Subcutaneous abdominal adipose tissue (tissue), 5 donors: Measurements from ENCODE around the gene CCDC192.
"Not testable (repeated sequence)": the region's sequence is repeated elsewhere in the genome, so short reads cannot be mapped to it uniquely, and the experiment has no call there.

Experiments
- H3K27ac ChIP-seq: one replicate; pipeline ENCODE4 v1.7.0; 2013; ENCODE audit warnings: low read depth, mild to moderate bottlenecking, inconsistent platforms, low read length, moderate library complexity
- H3K27me3 ChIP-seq, 5 donors: one replicate each; pipeline ENCODE4 v1.7.0; 2013; ENCODE audit warnings: low read length in 5 of 5, inconsistent platforms in 1 of 5; ENCODE audit not compliant: control insufficient read depth in 5 of 5, insufficient read depth in 4 of 5
- H3K36me3 ChIP-seq, 5 donors: one replicate each; pipeline ENCODE4 v1.7.0; 2013; ENCODE audit warnings: low read length in 5 of 5; ENCODE audit not compliant: control insufficient read depth in 5 of 5, insufficient read depth in 5 of 5
- H3K4me1 ChIP-seq, 5 donors: one replicate each; pipeline ENCODE4 v1.7.0; 2013; ENCODE audit warnings: low read length in 5 of 5, mild to moderate bottlenecking in 3 of 5, moderate library complexity in 1 of 5; ENCODE audit not compliant: control insufficient read depth in 5 of 5, insufficient read depth in 5 of 5
- H3K4me3 ChIP-seq, 5 donors: one replicate each; pipeline ENCODE4 v1.7.0; 2013; ENCODE audit warnings: low read length in 5 of 5, low read depth in 1 of 5
- H3K9ac ChIP-seq, 5 donors: one replicate each; pipeline ENCODE4 v1.7.0; 2013; ENCODE audit warnings: low read length in 5 of 5, mild to moderate bottlenecking in 4 of 5, moderate library complexity in 3 of 5
- H3K9me3 ChIP-seq, 5 donors: one replicate each; pipeline ENCODE4 v1.7.0; 2013; ENCODE audit warnings: low read length in 5 of 5; ENCODE audit not compliant: control insufficient read depth in 5 of 5
- donor health status: healthy.
- donor health status: healthy.
- donor health status: healthy.
- donor health status: healthy.
- donor health status: healthy.

CCDC192 gene

GRCh38 chr5:127725673-127726072 is 22.5 kb downstream of the CCDC192 start:
- H3K4me3 ChIP-seq = no peak overlapping the region
- peaks cover 0 to 7% (median 6%) of the 10 kb centered on the region in 5 donors for H3K4me1 ChIP-seq
- H3K36me3 ChIP-seq = no peaks in the 10 kb centered on the region
- H3K9me3 ChIP-seq = peaks cover 0 to 2% (median 0%) of the 10 kb centered on the region in 5 donors
- no peak overlapping the region for H3K9ac ChIP-seq
- no peaks in the 10 kb centered on the region for H3K27me3 ChIP-seq
- H3K27ac ChIP-seq = no peak overlapping the region

- Histone ChIP-seq H3K36me3 (no peaks in the 10 kb centered on the region), H3K27me3 (no peaks in the 10 kb centered on the region), H3K9me3 (no peaks in the 10 kb centered on the region), H3K27ac (no peak overlapping the region), H3K4me1 (no peaks in the 10 kb centered on the region), H3K9ac (no peak overlapping the region), H3K4me3 (no peak overlapping the region)
Measured at GRCh38 chr5:127732963-127733362, 29.8 kb downstream of the CCDC192 start.

DNA sequence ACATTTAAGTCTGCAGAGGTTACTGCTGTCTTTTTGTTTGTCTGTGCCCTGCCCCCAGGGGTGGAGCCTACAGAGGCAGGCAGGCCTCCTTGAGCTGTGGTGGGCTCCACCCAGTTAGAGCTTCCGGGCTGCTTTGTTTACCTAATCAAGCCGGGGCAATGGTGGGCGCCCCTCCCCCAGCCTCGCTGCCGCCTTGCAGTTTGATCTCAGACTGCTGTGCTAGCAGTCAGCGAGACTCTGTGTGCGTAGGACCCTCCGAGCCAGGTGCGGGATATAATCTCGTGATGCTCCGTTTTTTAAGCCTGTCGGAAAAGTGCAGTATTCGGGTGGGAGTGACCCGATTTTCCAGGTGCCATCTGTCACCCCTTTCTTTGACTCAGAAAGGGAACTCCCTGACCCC is 36.2 kb downstream of the CCDC192 start:
- not testable (repeated sequence) for H3K4me1 ChIP-seq, H3K27me3 ChIP-seq, H3K9me3 ChIP-seq, H3K36me3 ChIP-seq, H3K4me3 ChIP-seq, H3K27ac ChIP-seq, H3K9ac ChIP-seq

DNA sequence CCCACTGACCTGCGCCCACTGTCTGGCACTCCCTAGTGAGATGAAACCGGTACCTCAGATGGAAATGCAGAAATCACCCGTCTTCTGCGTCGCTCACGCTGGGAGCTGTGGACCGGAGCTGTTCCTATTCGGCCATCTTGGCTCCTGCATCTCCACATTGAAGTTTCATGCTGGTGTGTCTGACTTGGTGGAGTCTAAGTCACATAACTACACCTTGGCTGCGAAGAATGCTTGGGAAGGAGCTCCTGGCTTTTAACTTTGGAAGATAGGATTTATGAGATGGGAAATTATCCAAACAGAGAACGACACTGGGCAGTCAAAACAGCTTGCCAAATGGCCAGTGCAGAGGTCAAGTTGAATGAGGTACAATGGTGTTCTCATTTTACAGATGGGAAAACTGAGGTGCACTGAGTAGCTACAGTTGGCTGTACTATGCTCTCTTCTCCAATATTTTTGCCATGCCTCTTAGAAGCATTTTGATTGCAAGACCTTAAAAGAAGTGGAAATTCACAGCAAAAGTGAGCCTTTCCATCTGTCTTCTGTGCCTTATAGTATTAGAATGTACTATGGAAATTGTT is 36.7 kb downstream of the CCDC192 start:
- H3K9ac ChIP-seq = no peak overlapping the region
- H3K4me3 ChIP-seq = no peak overlapping the region
- no peaks in the 10 kb centered on the region for H3K4me1 ChIP-seq
- H3K9me3 ChIP-seq = no peaks in the 10 kb centered on the region
- no peaks in the 10 kb centered on the region for H3K27me3 ChIP-seq
- H3K27ac ChIP-seq = no peak overlapping the region
- no peaks in the 10 kb centered on the region for H3K36me3 ChIP-seq

GRCh38 chr5:127741412-127741811 is 38.2 kb downstream of the CCDC192 start:
- Histone ChIP-seq H3K27me3 (no peaks in the 10 kb centered on the region), H3K36me3 (no peaks in the 10 kb centered on the region), H3K27ac (no peak overlapping the region), H3K4me1 (no peaks in the 10 kb centered on the region), H3K9me3 (no peaks in the 10 kb centered on the region), H3K9ac (no peak overlapping the region), H3K4me3 (no peak overlapping the region)

- no peaks in the 10 kb centered on the region for H3K27me3 ChIP-seq
- no peak overlapping the region for H3K9ac ChIP-seq
- no peaks in the 10 kb centered on the region for H3K36me3 ChIP-seq
- H3K4me3 ChIP-seq = no peak overlapping the region
- H3K9me3 ChIP-seq = no peaks in the 10 kb centered on the region
- no peak overlapping the region for H3K27ac ChIP-seq
- no peaks in the 10 kb centered on the region for H3K4me1 ChIP-seq
Measured at GRCh38 chr5:127744241-127744640, 41.0 kb downstream of the CCDC192 start.

GRCh38 chr5:127746756-127747155 is 43.6 kb downstream of the CCDC192 start:
- Histone ChIP-seq H3K27me3 (no peaks in the 10 kb centered on the region), H3K36me3 (no peaks in the 10 kb centered on the region), H3K4me1 (no peaks in the 10 kb centered on the region), H3K27ac (no peak overlapping the region), H3K9me3 (no peaks in the 10 kb centered on the region), H3K9ac (no peak overlapping the region), H3K4me3 (no peak overlapping the region)

DNA sequence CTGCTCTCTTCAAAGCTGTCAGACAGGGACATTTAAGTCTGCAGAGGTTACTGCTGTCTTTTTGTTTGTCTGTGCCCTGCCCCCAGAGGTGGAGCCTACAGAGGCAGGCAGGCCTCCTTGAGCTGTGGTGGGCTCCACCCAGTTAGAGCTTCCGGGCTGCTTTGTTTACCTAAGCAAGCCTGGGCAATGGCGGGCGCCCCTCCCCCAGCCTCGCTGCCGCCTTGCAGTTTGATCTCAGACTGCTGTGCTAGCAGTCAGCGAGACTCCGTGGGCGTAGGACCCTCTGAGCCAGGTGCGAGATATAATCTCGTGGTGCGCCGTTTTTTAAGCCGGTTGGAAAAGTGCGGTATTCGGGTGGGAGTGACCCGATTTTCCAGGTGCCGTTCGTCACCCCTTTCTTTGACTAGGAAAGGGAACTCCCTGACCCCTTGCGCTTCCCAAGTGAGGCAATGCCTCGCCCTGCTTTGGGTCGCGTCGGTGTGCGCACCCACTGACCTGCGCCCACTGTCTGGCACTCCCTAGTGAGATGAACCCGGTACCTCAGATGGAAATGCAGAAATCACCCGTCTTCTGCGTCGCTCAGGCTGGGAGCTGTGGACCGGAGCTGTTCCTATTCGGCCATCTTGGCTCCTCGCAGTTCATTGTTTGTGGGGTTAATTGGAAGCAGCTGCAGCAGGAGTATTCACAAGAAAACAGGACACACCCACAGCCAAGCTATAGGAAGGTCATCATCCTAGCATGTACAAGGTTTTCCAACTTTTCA is 49.5 kb downstream of the CCDC192 start:
- not testable (repeated sequence) for H3K9ac ChIP-seq, H3K4me3 ChIP-seq, H3K27ac ChIP-seq, H3K9me3 ChIP-seq, H3K4me1 ChIP-seq, H3K36me3 ChIP-seq, H3K27me3 ChIP-seq

DNA sequence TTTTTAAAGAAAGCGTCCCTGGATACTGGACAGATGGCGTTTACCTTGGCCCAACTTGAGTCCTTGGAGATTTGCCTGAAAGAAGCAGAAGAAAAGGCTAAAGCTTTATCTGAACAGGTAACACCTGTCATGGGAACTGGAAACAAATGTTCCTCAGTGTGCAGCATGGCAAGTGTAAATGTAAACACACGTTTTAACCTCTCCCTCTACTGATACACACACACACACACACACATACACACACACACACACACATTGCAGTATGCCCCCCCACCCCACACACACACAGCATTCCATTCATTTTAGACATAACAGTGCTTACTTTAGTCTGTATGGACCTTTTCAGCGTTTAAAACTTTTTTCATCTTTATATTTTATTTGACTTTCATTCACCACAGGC is 51.1 kb downstream of the CCDC192 start:
- H3K36me3 ChIP-seq = no peaks in the 10 kb centered on the region
- H3K27ac ChIP-seq = no peak overlapping the region
- no peaks in the 10 kb centered on the region for H3K9me3 ChIP-seq
- no peaks in the 10 kb centered on the region for H3K27me3 ChIP-seq
- H3K4me1 ChIP-seq = no peaks in the 10 kb centered on the region
- no peak overlapping the region for H3K9ac ChIP-seq
- H3K4me3 ChIP-seq = no peak overlapping the region

DNA sequence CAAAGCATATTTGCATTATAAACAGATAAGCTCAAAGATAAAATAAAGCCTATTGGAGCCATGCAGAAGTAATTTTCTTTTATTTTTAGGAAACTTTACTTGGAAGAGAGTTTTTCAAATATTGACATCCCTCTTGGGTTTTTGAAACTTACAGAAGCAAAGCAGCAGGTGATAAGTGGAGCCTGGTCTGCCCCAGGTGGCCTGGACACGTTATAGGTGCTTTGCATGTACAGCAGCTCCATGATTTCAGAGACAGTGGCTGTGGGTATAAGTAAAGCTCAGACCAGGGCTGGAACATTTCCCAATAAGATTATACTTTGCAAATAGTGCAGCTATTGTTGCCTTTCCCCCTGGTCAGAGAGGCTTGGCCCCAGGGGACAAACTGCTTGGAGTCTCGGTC is 51.5 kb downstream of the CCDC192 start:
- Histone ChIP-seq H3K9me3 (no peaks in the 10 kb centered on the region), H3K4me1 (no peaks in the 10 kb centered on the region), H3K36me3 (no peaks in the 10 kb centered on the region), H3K27ac (no peak overlapping the region), H3K9ac (no peak overlapping the region), H3K4me3 (no peak overlapping the region), H3K27me3 (no peaks in the 10 kb centered on the region)
